Activated CD4-positive, alpha-beta T cell treated with anti-CD3 and anti-CD28 coated beads, Interleukin-2, amount 10 ng/mL, durations not matched to agents 24 days and 14 days (primary cell): ENCODE results near the gene GRID1. TPM values are rescaled to one million over a fixed set of nuclear protein-coding genes. Genes with fewer than 3 reads are reported as not detected.

Experiments used
- DNase-seq: peaks from one replicate; pipeline ENCODE4 v3.0.0; 2022
- H3K27ac Mint-ChIP-seq: one replicate; pipeline ENCODE4 v1.8.0; 2022; ENCODE audit warnings: mild to moderate bottlenecking, mixed read lengths
- H3K27me3 Mint-ChIP-seq: one replicate; pipeline ENCODE4 v1.8.0; 2022; ENCODE audit warnings: mixed read lengths
- H3K36me3 Mint-ChIP-seq: one replicate; pipeline ENCODE4 v1.8.0; 2022; ENCODE audit warnings: low read depth, mild to moderate bottlenecking, mixed read lengths
- H3K4me1 Mint-ChIP-seq: one replicate; pipeline ENCODE4 v1.8.0; 2021; ENCODE audit warnings: mixed read lengths
- H3K4me3 Mint-ChIP-seq: one replicate; pipeline ENCODE4 v1.8.0; 2022; ENCODE audit warnings: mild to moderate bottlenecking, moderate library complexity, mixed read lengths
- H3K9me3 Mint-ChIP-seq: one replicate; pipeline ENCODE4 v1.8.0; 2021; ENCODE audit warnings: mixed read lengths
- intact Hi-C: fragments of 100-400 bp; cut with micrococcal nuclease; formaldehyde crosslinking; loops from one replicate; pipeline ENCODE4 v1.15.1; 2023
- total RNA-seq: library from RNA; stranded (reverse); gene quantifications from 2 replicates; pipeline ENCODE4 v1.2.3, GENCODE V29; 2022

Gene GRID1
- total RNA-seq, 1 donor from 2014 or later = not detected

DNA sequence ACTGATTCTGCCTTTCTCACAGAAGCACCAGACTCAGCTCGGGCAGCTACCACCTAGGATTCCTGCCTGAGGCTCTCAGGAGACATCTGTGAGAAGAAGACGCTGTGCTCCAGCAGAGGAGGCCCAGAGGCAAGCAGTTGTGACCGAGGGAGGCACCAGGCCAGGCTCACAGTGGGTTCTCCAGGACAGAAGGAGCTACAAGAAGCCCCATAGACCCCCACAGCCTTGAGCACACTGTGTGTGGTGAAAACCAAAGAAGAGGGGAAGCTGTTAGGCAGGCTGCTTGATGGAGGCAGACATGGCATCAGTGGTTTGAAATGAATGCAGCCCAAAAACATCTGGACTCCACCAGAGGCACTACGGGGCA is 198.8 kb downstream of the GRID1 start:
- no peak overlapping the region for H3K27ac Mint-ChIP-seq
- no peaks in the 10 kb centered on the region for H3K36me3 Mint-ChIP-seq
- H3K9me3 Mint-ChIP-seq = no peaks in the 10 kb centered on the region
- H3K4me3 Mint-ChIP-seq = no peak overlapping the region
- no peak for DNase-seq
- peaks cover 14% of the 10 kb centered on the region for H3K27me3 Mint-ChIP-seq
- intact Hi-C loops = no loop called here
- no peaks in the 10 kb centered on the region for H3K4me1 Mint-ChIP-seq

- no peaks in the 10 kb centered on the region for H3K9me3 Mint-ChIP-seq
- no peaks in the 10 kb centered on the region for H3K36me3 Mint-ChIP-seq
- DNase-seq = no peak
- no peak overlapping the region for H3K27ac Mint-ChIP-seq
- H3K4me1 Mint-ChIP-seq = no peaks in the 10 kb centered on the region
- intact Hi-C loops = no loop called here
- H3K4me3 Mint-ChIP-seq = no peak overlapping the region
- H3K27me3 Mint-ChIP-seq = peaks cover 12% of the 10 kb centered on the region
Observed at GRCh38 chr10:86167121-86167761, 199.4 kb downstream of the GRID1 start.

- no peaks in the 10 kb centered on the region for H3K4me1 Mint-ChIP-seq
- no peaks in the 10 kb centered on the region for H3K9me3 Mint-ChIP-seq
- peaks cover 2% of the 10 kb centered on the region for H3K27me3 Mint-ChIP-seq
- intact Hi-C loops = no loop called here
- H3K36me3 Mint-ChIP-seq = no peaks in the 10 kb centered on the region
- no peak overlapping the region for H3K4me3 Mint-ChIP-seq
- DNase-seq = no peak
- no peak overlapping the region for H3K27ac Mint-ChIP-seq
Observed at GRCh38 chr10:86165666-86166065, 200.9 kb downstream of the GRID1 start.

- Mint-ChIP-seq H3K27me3 (no peaks in the 10 kb centered on the region), H3K4me1 (no peaks in the 10 kb centered on the region), H3K4me3 (no peak overlapping the region), H3K36me3 (no peaks in the 10 kb centered on the region), H3K9me3 (no peaks in the 10 kb centered on the region), H3K27ac (no peak overlapping the region)
- DNase-seq = no peak
- intact Hi-C loops = no loop called here
Observed at GRCh38 chr10:86164960-86165630, 201.5 kb downstream of the GRID1 start.

DNA sequence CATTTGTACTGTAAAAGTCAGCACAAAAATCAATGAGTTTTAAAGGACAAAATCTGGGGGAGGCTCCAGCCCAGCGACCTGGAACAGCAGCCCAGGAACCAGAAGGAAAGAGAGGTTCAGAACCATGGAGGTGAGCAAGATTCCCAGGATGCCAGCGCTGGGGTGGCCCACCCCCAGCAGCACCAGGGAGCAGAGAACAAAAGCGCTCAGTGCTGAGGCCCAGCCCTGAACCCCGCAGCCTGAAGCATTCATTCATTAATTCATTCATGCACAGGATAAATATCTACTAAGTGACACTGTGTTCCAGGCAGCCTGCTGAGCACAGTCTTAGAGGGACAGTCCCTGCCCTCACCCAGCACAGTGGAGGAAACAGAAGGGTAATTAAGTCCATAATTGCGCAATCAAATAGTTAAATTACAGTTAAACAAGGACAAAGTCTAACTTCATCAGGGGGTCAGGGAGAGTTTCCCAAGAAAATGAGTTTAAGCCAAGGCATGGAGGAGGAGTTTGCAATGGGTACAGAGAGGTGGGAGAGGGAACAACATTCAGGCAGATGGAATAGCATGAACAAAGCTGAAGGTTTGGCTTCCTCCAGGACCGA is 202.3 kb downstream of the GRID1 start:
- Mint-ChIP-seq H3K4me1 (no peaks in the 10 kb centered on the region), H3K36me3 (no peaks in the 10 kb centered on the region), H3K27me3 (no peaks in the 10 kb centered on the region), H3K9me3 (no peaks in the 10 kb centered on the region), H3K4me3 (no peak overlapping the region), H3K27ac (no peak overlapping the region)
- DNase-seq = no peak
- intact Hi-C loops = no loop called here

DNA sequence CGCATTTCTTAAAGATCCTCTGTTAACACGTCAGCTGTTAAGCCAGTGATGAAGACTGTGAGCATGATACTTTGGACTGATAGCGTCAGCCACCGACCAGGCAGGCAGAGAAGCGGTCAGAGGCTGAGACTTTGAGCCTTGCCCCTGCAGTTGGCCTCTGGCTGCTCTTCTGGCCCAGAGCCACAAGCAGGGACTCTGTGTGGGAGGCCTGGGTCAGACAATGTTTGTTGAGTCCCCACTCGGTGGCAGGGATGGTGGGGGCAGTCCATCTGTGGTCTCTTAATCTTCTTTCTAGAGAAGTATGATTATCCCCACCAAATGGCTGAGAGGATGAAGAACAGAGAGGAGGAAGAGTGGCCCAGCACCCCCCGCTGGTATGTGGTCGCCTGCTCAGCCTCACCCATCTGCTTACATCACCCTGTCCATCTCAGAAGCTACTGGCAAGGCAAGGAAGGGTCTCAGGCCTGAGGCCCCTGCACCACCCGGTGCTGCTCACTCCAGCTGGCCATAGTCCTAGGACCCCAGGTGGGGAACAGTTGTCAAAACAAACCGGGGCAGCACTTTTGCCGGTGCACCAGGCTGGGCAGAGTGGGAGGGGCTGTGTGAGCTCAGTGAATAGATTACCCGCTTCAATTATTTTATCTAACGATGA is 202.9 kb downstream of the GRID1 start:
- no peaks in the 10 kb centered on the region for H3K27me3 Mint-ChIP-seq
- intact Hi-C loops = no loop called here
- H3K4me1 Mint-ChIP-seq = no peaks in the 10 kb centered on the region
- no peaks in the 10 kb centered on the region for H3K36me3 Mint-ChIP-seq
- no peaks in the 10 kb centered on the region for H3K9me3 Mint-ChIP-seq
- H3K27ac Mint-ChIP-seq = no peak overlapping the region
- no peak for DNase-seq
- H3K4me3 Mint-ChIP-seq = no peak overlapping the region

DNA sequence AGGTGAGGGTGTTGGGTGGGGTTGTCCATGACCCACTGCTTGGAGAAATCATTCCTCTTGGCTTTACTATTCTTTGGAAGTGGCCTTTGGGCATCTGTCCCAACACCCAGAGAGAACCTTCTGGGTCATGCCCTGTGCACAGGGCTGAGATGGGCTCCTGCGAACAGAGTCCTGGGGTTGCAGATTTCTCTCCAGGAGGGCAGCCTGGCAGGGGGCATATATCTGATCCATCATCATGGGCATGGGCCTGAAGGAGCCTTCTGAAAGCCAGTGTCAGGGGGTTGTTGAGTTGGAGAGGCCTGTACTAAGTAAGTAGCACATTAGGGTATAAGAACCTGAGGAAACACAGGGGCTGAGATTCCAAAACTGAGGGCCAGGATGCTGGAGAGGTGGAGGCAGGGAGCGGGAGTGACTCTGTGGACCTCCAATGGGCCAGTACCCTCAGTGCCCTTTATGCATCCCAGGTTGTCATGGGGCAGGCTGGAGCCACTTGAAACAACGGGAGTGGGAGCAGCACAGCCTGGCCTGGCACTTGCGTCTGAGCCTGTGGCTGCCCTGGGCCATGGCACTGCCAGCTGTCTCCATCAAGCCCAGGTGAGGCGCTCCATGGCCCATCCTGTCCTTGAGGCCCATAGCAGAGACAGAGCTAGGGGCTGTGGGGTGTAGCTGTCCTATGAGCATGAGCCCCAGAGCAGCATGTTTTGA is 203.7 kb downstream of the GRID1 start:
- H3K27me3 Mint-ChIP-seq = no peaks in the 10 kb centered on the region
- no peaks in the 10 kb centered on the region for H3K36me3 Mint-ChIP-seq
- H3K4me1 Mint-ChIP-seq = no peaks in the 10 kb centered on the region
- intact Hi-C loops = no loop called here
- no peak for DNase-seq
- H3K4me3 Mint-ChIP-seq = no peak overlapping the region
- no peaks in the 10 kb centered on the region for H3K9me3 Mint-ChIP-seq
- H3K27ac Mint-ChIP-seq = no peak overlapping the region

GRCh38 chr10:86162036-86162435 is 204.6 kb downstream of the GRID1 start:
- Mint-ChIP-seq H3K27ac (no peak overlapping the region), H3K36me3 (no peaks in the 10 kb centered on the region), H3K9me3 (no peaks in the 10 kb centered on the region), H3K4me3 (no peak overlapping the region), H3K27me3 (no peaks in the 10 kb centered on the region), H3K4me1 (no peaks in the 10 kb centered on the region)
- DNase-seq = no peak
- intact Hi-C loops = no loop called here

- Mint-ChIP-seq H3K4me3 (no peak overlapping the region), H3K9me3 (no peaks in the 10 kb centered on the region), H3K36me3 (no peaks in the 10 kb centered on the region), H3K27me3 (no peaks in the 10 kb centered on the region), H3K4me1 (no peaks in the 10 kb centered on the region), H3K27ac (no peak overlapping the region)
- DNase-seq = no peak
- intact Hi-C loops = no loop called here
Observed at GRCh38 chr10:86160890-86161585, 205.6 kb downstream of the GRID1 start.

DNA sequence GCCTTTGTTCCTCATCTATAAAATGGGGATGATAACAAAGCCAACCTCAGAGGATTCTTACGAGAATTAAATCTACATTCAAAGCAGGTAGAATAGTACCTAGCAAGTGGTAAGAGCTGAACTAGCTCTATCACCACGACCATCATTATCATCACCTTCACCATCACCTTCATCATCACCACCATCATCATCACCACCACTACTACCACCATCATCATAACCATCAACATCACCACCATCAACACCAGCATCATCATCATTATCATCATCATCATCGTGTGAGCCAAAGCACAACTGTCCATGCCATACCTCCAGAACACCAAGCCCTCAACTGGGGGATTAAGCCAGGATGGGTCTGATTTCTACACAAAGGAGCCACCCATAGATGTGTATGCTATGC is 206.8 kb downstream of the GRID1 start:
- Mint-ChIP-seq H3K9me3 (no peaks in the 10 kb centered on the region), H3K4me3 (no peak overlapping the region), H3K27me3 (no peaks in the 10 kb centered on the region), H3K36me3 (no peaks in the 10 kb centered on the region), H3K4me1 (no peaks in the 10 kb centered on the region), H3K27ac (no peak overlapping the region)
- no peak for DNase-seq
- intact Hi-C loops = no loop called here

GRCh38 chr10:86155054-86155921 is 211.3 kb downstream of the GRID1 start:
- H3K27ac Mint-ChIP-seq = no peak overlapping the region
- H3K9me3 Mint-ChIP-seq = no peaks in the 10 kb centered on the region
- no peaks in the 10 kb centered on the region for H3K4me1 Mint-ChIP-seq
- no peaks in the 10 kb centered on the region for H3K36me3 Mint-ChIP-seq
- no peaks in the 10 kb centered on the region for H3K27me3 Mint-ChIP-seq
- intact Hi-C loops = no loop called here
- H3K4me3 Mint-ChIP-seq = no peak overlapping the region
- DNase-seq = no peak

GRCh38 chr10:86153751-86154150 is 212.8 kb downstream of the GRID1 start:
- Mint-ChIP-seq H3K27ac (no peak overlapping the region), H3K36me3 (no peaks in the 10 kb centered on the region), H3K4me1 (no peaks in the 10 kb centered on the region), H3K9me3 (no peaks in the 10 kb centered on the region), H3K4me3 (no peak overlapping the region), H3K27me3 (no peaks in the 10 kb centered on the region)
- intact Hi-C loops = no loop called here
- DNase-seq = no peak

- Mint-ChIP-seq H3K36me3 (no peaks in the 10 kb centered on the region), H3K27ac (no peak overlapping the region), H3K4me1 (no peaks in the 10 kb centered on the region), H3K27me3 (no peaks in the 10 kb centered on the region), H3K9me3 (no peaks in the 10 kb centered on the region), H3K4me3 (no peak overlapping the region)
- intact Hi-C loops = no loop called here
- DNase-seq = no peak
Observed at GRCh38 chr10:86152911-86153310, 213.7 kb downstream of the GRID1 start.
